ENCODE data around the gene SUPT20HL2. TPM values are rescaled to one million over a fixed set of nuclear protein-coding genes. Genes with fewer than 3 reads are reported as not detected.

Gene SUPT20HL2
- total and polyA plus RNA-seq, 2 of the 8 experiments (the other 6 are each of a cell fraction or from before 2014, with no cell fraction given) = not detected

DNA sequence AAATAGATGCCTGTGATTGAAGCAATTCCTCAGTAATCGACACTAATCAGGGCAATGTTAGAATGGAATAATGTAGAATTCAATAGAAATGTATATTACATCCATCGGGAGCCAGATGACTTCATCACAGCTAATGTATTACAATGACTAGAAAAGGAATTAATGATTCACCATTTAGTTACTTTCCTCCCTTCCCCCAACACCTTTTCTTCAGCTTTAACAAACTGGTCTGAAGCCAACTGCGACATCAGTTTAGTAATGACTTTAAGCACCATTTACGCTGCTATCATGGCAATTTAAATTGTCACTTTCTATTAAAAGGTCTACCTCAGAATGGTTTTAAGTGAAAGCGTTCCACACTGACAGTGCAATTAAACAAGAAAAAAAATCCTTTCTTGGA is 45.1 kb downstream of the SUPT20HL2 start:
- no peak overlapping the region for H2AK5ac ChIP-seq (ENCODE audit: low read depth, low read length)
- no peak overlapping the region for H3K27ac ChIP-seq (ENCODE audit: low read depth, low read length)
- no peaks in the 10 kb centered on the region for H3K79me1 ChIP-seq (ENCODE audit: low read depth, low read length)
- no peaks in the 10 kb centered on the region for H4K20me1 ChIP-seq (replicated peaks in 1 of 2; ENCODE audit: control insufficient read depth in 1 of 2, insufficient read depth in 2 of 2, low read length in 2 of 2)
- no peak overlapping the region for H3K18ac ChIP-seq (ENCODE audit: extremely low read depth, low read length)
- no peaks in the 10 kb centered on the region for H3K4me1 ChIP-seq (replicated peaks in 1 of 4; ENCODE audit: control insufficient read depth in 3 of 4, insufficient read depth in 4 of 4, low read length in 3 of 4)
- no peak overlapping the region for H2BK20ac ChIP-seq (ENCODE audit: low read length)
- ChIA-PET CTCF (ENCODE audit: partially characterized antibody) (interaction anchor here (0.9 kb wide), 1 partner anchor 10 kb away, joined by 7 read pairs; no protein-coding TSS in a partner anchor), POLR2A (ENCODE audit: partially characterized antibody) (no interaction called here)
- H2BK5ac ChIP-seq (ENCODE audit: low read depth, low read length) = no peak overlapping the region
- no peak for TF ChIP-seq YY1 (IDR thresholded peaks at IDR 0.05; ENCODE audit: low read depth, low read length)
- no peak for TF ChIP-seq KDM5A (IDR thresholded peaks at IDR 0.05; ENCODE audit: low read length)
- TF ChIP-seq TCF12 (IDR thresholded peaks at IDR 0.05; ENCODE audit: low read depth, low read length) = no peak
- no peak for TF ChIP-seq GTF2F1 (IDR thresholded peaks at IDR 0.05; ENCODE audit: borderline replicate concordance, low read depth, low read length)
- TF ChIP-seq CHD1 (IDR thresholded peaks at IDR 0.05; ENCODE audit: low read depth, low read length) = no peak
- no peak for TF ChIP-seq SP1 (IDR thresholded peaks at IDR 0.05; ENCODE audit: low read depth, low read length)
- TF ChIP-seq RNF2 (IDR thresholded peaks at IDR 0.05; ENCODE audit: borderline replicate concordance, low read depth, low read length, missing control alignments, poor library complexity, severe bottlenecking) = no peak
- TF ChIP-seq SIRT6 (IDR thresholded peaks at IDR 0.05; ENCODE audit: low read length) = no peak
- TF ChIP-seq SIN3A (conservative IDR thresholded peaks at IDR 0.05 in 1 of 2, IDR thresholded peaks at IDR 0.05 in 1 of 2; ENCODE audit: low read depth in 1 of 2, low read length in 2 of 2) = no peak
- no peak for TF ChIP-seq ASH2L (IDR thresholded peaks at IDR 0.05; ENCODE audit: low read length)
- no peak for TF ChIP-seq FOSL1 (IDR thresholded peaks at IDR 0.05; ENCODE audit: insufficient read depth, low read depth, low read length)
- no peak for TF ChIP-seq GABPA (IDR thresholded peaks at IDR 0.05; ENCODE audit: borderline replicate concordance, insufficient read depth, low read length)
- no peak for TF ChIP-seq ZNF274 (IDR thresholded peaks at IDR 0.05; ENCODE audit: borderline replicate concordance, extremely low read depth, low read length)
- TF ChIP-seq TEAD4 (IDR thresholded peaks at IDR 0.05; ENCODE audit: low read depth, low read length) = no peak
- no peaks in the 10 kb centered on the region for H3K27me3 ChIP-seq (replicated peaks in 1 of 4; ENCODE audit: control insufficient read depth in 3 of 4, extremely low read depth in 1 of 4, insufficient read depth in 3 of 4, low read length in 3 of 4)
- no peak overlapping the region for H3K4me3 ChIP-seq (ENCODE audit: extremely low read depth in 1 of 4, insufficient read depth in 2 of 4, low read depth in 3 of 4, low read length in 4 of 4)
- no peak overlapping the region for H3K23ac ChIP-seq (ENCODE audit: insufficient read length)
- no peak overlapping the region for H3K9ac ChIP-seq (replicated peaks in 1 of 4; ENCODE audit: extremely low read depth in 1 of 4, low read depth in 3 of 4, low read length in 3 of 4)
- no peak overlapping the region for H2BK15ac ChIP-seq (ENCODE audit: low read length)
- 90% methylated on average over 5 of the region's 5 CpGs; no CpG with 5 or more reads in 1 of the 2 experiments for WGBS, 2 experiments (ENCODE audit: extremely low coverage in 1 of 2, insufficient coverage in 1 of 2, insufficient read length in 1 of 2, insufficient replicate concordance in 2 of 2, low coverage in 1 of 2, low lambda C conversion rate in 2 of 2, missing lambda C conversion rate in 1 of 2)
- H3K14ac ChIP-seq (ENCODE audit: insufficient read length) = no peak overlapping the region
- H3K36me3 ChIP-seq (ENCODE audit: control insufficient read depth in 2 of 4, insufficient read depth in 4 of 4, low read length in 3 of 4) = no peaks in the 10 kb centered on the region
- H4K91ac ChIP-seq (replicated peaks; ENCODE audit: insufficient read length, low read length) = no peak overlapping the region
- no peak for DNase-seq (ENCODE audit: low read depth in 1 of 2, low spot score in 2 of 2)
- H3K79me2 ChIP-seq (ENCODE audit: control insufficient read depth in 1 of 2, insufficient read depth in 2 of 2, low read length in 2 of 2) = no peaks in the 10 kb centered on the region
- H2BK120ac ChIP-seq (replicated peaks; ENCODE audit: low read depth, low read length) = no peak overlapping the region
- H3K56ac ChIP-seq (replicated peaks; ENCODE audit: insufficient read length, low read depth, low read length) = no peak overlapping the region
- H3K4me2 ChIP-seq (ENCODE audit: insufficient read depth in 1 of 2, low read depth in 2 of 2, low read length in 2 of 2) = no peak overlapping the region
- H2BK12ac ChIP-seq (ENCODE audit: low read depth, low read length) = no peak overlapping the region
- H4K5ac ChIP-seq (ENCODE audit: insufficient read length, low read depth, low read length) = no peak overlapping the region
- H3K4ac ChIP-seq (replicated peaks; ENCODE audit: insufficient read length, low read depth, low read length) = no peak overlapping the region
- H3K23me2 ChIP-seq (ENCODE audit: low read depth, low read length) = no peaks in the 10 kb centered on the region
- no peaks in the 10 kb centered on the region for H3K9me3 ChIP-seq (ENCODE audit: insufficient read depth in 2 of 2, low read depth in 1 of 2, low read length in 1 of 2)
- no peak overlapping the region for H2AFZ ChIP-seq (ENCODE audit: low read length)
- no peak for FAIRE-seq
- H4K8ac ChIP-seq (ENCODE audit: extremely low read depth, insufficient read depth, low read length) = no peak overlapping the region
